H1 (cell line): ENCODE results near the gene CEP41. TPM values are rescaled to one million over a fixed set of nuclear protein-coding genes. Genes with fewer than 3 reads are reported as not detected.

Experiments used
- NRF1 ChIP-seq: IDR thresholded peaks from 2 replicates; pipeline ENCODE4 v1.6.1; 2011; ENCODE audit warnings: mild to moderate bottlenecking, low read depth, low read length, improper control_type of control experiment
- RAD21 ChIP-seq, 2 experiments: IDR thresholded peaks in 1 of 2; conservative IDR thresholded peaks in 1 of 2; 2 replicates each; pipeline ENCODE4 v1.6.1; 2011; ENCODE audit warnings: low read depth in 2 of 2, low read length in 2 of 2, improper control_type of control experiment in 1 of 2, inconsistent platforms in 1 of 2, mild to moderate bottlenecking in 1 of 2, moderate library complexity in 1 of 2
- polyA plus RNA-seq, 7 experiments: library from polyadenylated mRNA; depleted of rRNA in 3 of 7; stranded (reverse) in 5 of 7; unstranded in 2 of 7; fragments of >200 nt in 5 of 7; fragments of 200-250 nt in 2 of 7; gene quantifications; 1 replicate in 5 of 7; 2 replicates in 1 of 7; 4 replicates in 1 of 7; pipeline versions ENCODE4 v1.2.1 to v1.2.3, GENCODE V29; 2011 to 2013; ENCODE audit warnings: missing spikeins in 2 of 7, mixed read lengths in 2 of 7
- total RNA-seq: library from RNA; stranded (reverse); fragmentation: NEBNext Ultra II Directional; extraction: Animal tissue kit (Norgen Biotek cat#: 25700); gene quantifications from 2 replicates; pipeline ENCODE4 v1.2.1, GENCODE V29; 2021

CEP41 gene
- total and polyA plus RNA-seq, 2 of the 8 experiments (the other 6 are each of a cell fraction or from before 2014, with no cell fraction given) = 9.3 to 12.8 TPM

DNA sequence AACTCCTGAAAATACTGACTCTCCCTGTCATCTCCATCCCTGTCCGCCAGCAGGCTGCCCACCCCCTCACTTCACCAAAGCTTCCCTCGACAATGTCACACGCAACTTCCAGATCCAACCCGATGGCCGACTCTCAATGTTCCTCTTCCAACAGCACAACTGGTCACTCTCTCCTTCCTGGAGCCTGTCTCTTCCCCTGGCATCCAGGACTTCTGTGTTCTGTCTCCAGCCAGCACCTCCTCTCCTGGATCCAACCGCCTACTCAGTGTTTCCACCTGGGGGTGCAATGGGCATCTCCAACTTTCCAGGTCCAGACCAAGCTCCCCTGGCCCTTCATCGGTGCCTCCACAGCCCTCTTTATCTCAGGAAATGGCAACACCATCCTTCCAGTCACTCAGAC, 87.6 kb downstream of the CEP41 start (continued):
- TF ChIP-seq RAD21 (IDR thresholded peaks at IDR 0.05 in 1 of 2, conservative IDR thresholded peaks at IDR 0.05 in 1 of 2; ENCODE audit: low read depth in 2 of 2, low read length in 2 of 2) (peak; percentile 31 to 48; a peak in 3 of 4 replicates), NRF1 (no peak)
